Duodenal mucosa (tissue), 2 donors: ENCODE measurements around the gene RHBDL3.

Experiments
- H3K27ac ChIP-seq: one replicate; pipeline ENCODE4 v1.7.0; 2013; ENCODE audit warnings: low read depth, low read length
- H3K27me3 ChIP-seq, 2 donors: one replicate each; pipeline ENCODE4 v1.7.0; 2013; ENCODE audit warnings: low read length in 2 of 2, control low read depth in 1 of 2; ENCODE audit not compliant: insufficient read depth in 2 of 2, control insufficient read depth in 1 of 2
- H3K36me3 ChIP-seq, 2 donors: one replicate each; pipeline ENCODE4 v1.7.0; 2013; ENCODE audit warnings: low read length in 2 of 2, control low read depth in 1 of 2; ENCODE audit not compliant: insufficient read depth in 2 of 2, control insufficient read depth in 1 of 2
- H3K4me1 ChIP-seq, 2 donors: one replicate each; pipeline ENCODE4 v1.7.0; 2013; ENCODE audit warnings: low read length in 2 of 2, control low read depth in 1 of 2; ENCODE audit not compliant: insufficient read depth in 2 of 2, control insufficient read depth in 1 of 2
- H3K4me3 ChIP-seq, 2 donors: one replicate each; pipeline ENCODE4 v1.7.0; 2013; ENCODE audit warnings: low read length in 2 of 2, low read depth in 1 of 2
- H3K9ac ChIP-seq, 2 donors: one replicate each; pipeline ENCODE4 v1.7.0; 2013; ENCODE audit warnings: low read length in 2 of 2, low read depth in 1 of 2
- H3K9me3 ChIP-seq, 2 donors: one replicate each; pipeline ENCODE4 v1.7.0; 2013; ENCODE audit warnings: low read length in 2 of 2, control low read depth in 1 of 2; ENCODE audit not compliant: control insufficient read depth in 1 of 2

The RHBDL3 gene

GRCh38 chr17:32320847-32321246 is 55.2 kb downstream of the RHBDL3 start:
- Histone ChIP-seq H3K4me1 (peaks cover 0 to 10% of the 10 kb centered on the region in 2 donors), H3K9ac (no peak overlapping the region), H3K9me3 (no peaks in the 10 kb centered on the region)

GRCh38 chr17:32323046-32323445 is 57.4 kb downstream of the RHBDL3 start:
- no peak overlapping the region for H3K9ac ChIP-seq
- no peak overlapping the region for H3K4me3 ChIP-seq
- peaks cover 0 to 10% of the 10 kb centered on the region in 2 donors for H3K4me1 ChIP-seq
- no peaks in the 10 kb centered on the region for H3K9me3 ChIP-seq
- H3K27ac ChIP-seq, result no peak overlapping the region
- H3K27me3 ChIP-seq, result peaks cover 0 to 5% of the 10 kb centered on the region in 2 donors
- H3K36me3 ChIP-seq, result no peaks in the 10 kb centered on the region

More at GRCh38 chr17:32320847-32321246, 55.2 kb downstream of the RHBDL3 start:
- no peak overlapping the region for H3K27ac ChIP-seq
- peaks cover 0 to 5% of the 10 kb centered on the region in 2 donors for H3K27me3 ChIP-seq
- no peak overlapping the region for H3K4me3 ChIP-seq
- no peaks in the 10 kb centered on the region for H3K36me3 ChIP-seq

- Histone ChIP-seq H3K27me3 (no peaks in the 10 kb centered on the region), H3K9ac (peak overlapping the region; percentile 28 to 38), H3K27ac (no peak overlapping the region), H3K4me1 (peaks cover 0 to 10% of the 10 kb centered on the region in 2 donors), H3K4me3 (peak overlapping the region; percentile 27 to 56), H3K36me3 (no peaks in the 10 kb centered on the region), H3K9me3 (no peaks in the 10 kb centered on the region)
These were observed 58.3 kb downstream of the RHBDL3 start for GRCh38 chr17:32323811-32324491.

GRCh38 chr17:32327911-32328310 is 62.3 kb downstream of the RHBDL3 start:
- H3K9me3 ChIP-seq, result no peaks in the 10 kb centered on the region
- H3K27me3 ChIP-seq, result no peaks in the 10 kb centered on the region
- H3K4me3 ChIP-seq, result no peak overlapping the region
- H3K4me1 ChIP-seq, result peaks cover 0 to 10% of the 10 kb centered on the region in 2 donors
- H3K27ac ChIP-seq, result no peak overlapping the region
- H3K9ac ChIP-seq, result no peak overlapping the region
- no peaks in the 10 kb centered on the region for H3K36me3 ChIP-seq

GRCh38 chr17:32330147-32330546 is 64.5 kb downstream of the RHBDL3 start:
- H3K36me3 ChIP-seq, result peaks cover 9 to 10% of the 10 kb centered on the region in 2 donors

GRCh38 chr17:32331243-32332040 is 65.8 kb downstream of the RHBDL3 start:
- Histone ChIP-seq H3K27me3 (no peaks in the 10 kb centered on the region), H3K27ac (no peak overlapping the region), H3K4me1 (no peaks in the 10 kb centered on the region), H3K36me3 (peaks cover 14 to 17% of the 10 kb centered on the region in 2 donors), H3K9ac (no peak overlapping the region), H3K4me3 (no peak overlapping the region), H3K9me3 (no peaks in the 10 kb centered on the region)

More at GRCh38 chr17:32330147-32330546, 64.5 kb downstream of the RHBDL3 start:
- Histone ChIP-seq H3K4me3 (no peak overlapping the region), H3K9me3 (no peaks in the 10 kb centered on the region), H3K27ac (no peak overlapping the region), H3K27me3 (no peaks in the 10 kb centered on the region), H3K9ac (no peak overlapping the region), H3K4me1 (no peaks in the 10 kb centered on the region)

- Histone ChIP-seq H3K9ac (no peak overlapping the region), H3K36me3 (peaks cover 14 to 27% of the 10 kb centered on the region in 2 donors)
These were observed 67.6 kb downstream of the RHBDL3 start for GRCh38 chr17:32333187-32333586.

GRCh38 chr17:32335046-32335445 is 69.4 kb downstream of the RHBDL3 start:
- no peak overlapping the region for H3K4me3 ChIP-seq
- no peak overlapping the region for H3K9ac ChIP-seq
- H3K36me3 ChIP-seq, result peaks cover 14 to 35% of the 10 kb centered on the region in 2 donors
- no peak overlapping the region for H3K27ac ChIP-seq
- H3K27me3 ChIP-seq, result no peaks in the 10 kb centered on the region
- no peaks in the 10 kb centered on the region for H3K9me3 ChIP-seq
- no peaks in the 10 kb centered on the region for H3K4me1 ChIP-seq

More at GRCh38 chr17:32333187-32333586, 67.6 kb downstream of the RHBDL3 start:
- no peak overlapping the region for H3K27ac ChIP-seq
- H3K9me3 ChIP-seq, result no peaks in the 10 kb centered on the region
- H3K4me3 ChIP-seq, result no peak overlapping the region
- H3K27me3 ChIP-seq, result no peaks in the 10 kb centered on the region
- H3K4me1 ChIP-seq, result no peaks in the 10 kb centered on the region

- Histone ChIP-seq H3K36me3 (peaks cover 14 to 35% of the 10 kb centered on the region in 2 donors), H3K27ac (no peak overlapping the region), H3K9me3 (no peaks in the 10 kb centered on the region), H3K4me1 (no peaks in the 10 kb centered on the region), H3K9ac (no peak overlapping the region), H3K4me3 (no peak overlapping the region), H3K27me3 (no peaks in the 10 kb centered on the region)
These were observed 70.1 kb downstream of the RHBDL3 start for GRCh38 chr17:32335687-32336086.
